Osteocyte (in vitro differentiated cells): ENCODE measurements around the gene DISP3. TPM values are rescaled to one million over a fixed set of nuclear protein-coding genes. Genes with fewer than 3 reads are reported as not detected.
"Not testable (repeated sequence)": the region's sequence is repeated elsewhere in the genome, so short reads cannot be mapped to it uniquely, and the experiment has no call there.

Experiments
- DNase-seq: peaks from one replicate; pipeline ENCODE4 v3.0.0; 2021; ENCODE audit warnings: mixed read lengths; ENCODE audit not compliant: unreplicated experiment; ENCODE audit errors: extremely low spot score
- H3K27ac Mint-ChIP-seq: one replicate; pipeline ENCODE4 v1.8.0; 2021; ENCODE audit warnings: mild to moderate bottlenecking, mixed read lengths; ENCODE audit not compliant: unreplicated experiment
- H3K27me3 Mint-ChIP-seq: one replicate; pipeline ENCODE4 v1.8.0; 2021; ENCODE audit warnings: mixed read lengths; ENCODE audit not compliant: unreplicated experiment
- H3K36me3 Mint-ChIP-seq: one replicate; pipeline ENCODE4 v1.8.0; 2021; ENCODE audit warnings: mixed read lengths; ENCODE audit not compliant: unreplicated experiment
- H3K4me1 Mint-ChIP-seq: one replicate; pipeline ENCODE4 v1.8.0; 2021; ENCODE audit warnings: mixed read lengths; ENCODE audit not compliant: unreplicated experiment
- H3K4me3 Mint-ChIP-seq: one replicate; pipeline ENCODE4 v1.8.0; 2021; ENCODE audit warnings: mild to moderate bottlenecking, moderate library complexity, mixed read lengths; ENCODE audit not compliant: unreplicated experiment
- H3K9me3 Mint-ChIP-seq: one replicate; pipeline ENCODE4 v1.8.0; 2021; ENCODE audit warnings: mixed read lengths; ENCODE audit not compliant: unreplicated experiment
- CTCF ChIP-seq: fragments of 200-600 bp; sonication (generic); IDR thresholded peaks from 2 replicates; pipeline ENCODE4 v1.5.0; 2021; ENCODE audit warnings: antibody characterized with exemption, mild to moderate bottlenecking, moderate library complexity
- total RNA-seq: library from RNA; stranded (reverse); gene quantifications from 2 replicates; pipeline ENCODE4 v1.2.1, GENCODE V29; 2021

The DISP3 gene
- total RNA-seq, 1 donor from 2014 or later = 0.43 TPM

GRCh38 chr1:11576109-11576875 lies 97.3 kb downstream of the DISP3 start:
- H3K4me3 Mint-ChIP-seq = no peak overlapping the region
- H3K27me3 Mint-ChIP-seq = no peaks in the 10 kb centered on the region
- H3K36me3 Mint-ChIP-seq = no peaks in the 10 kb centered on the region
- H3K9me3 Mint-ChIP-seq = no peaks in the 10 kb centered on the region
- no peak for DNase-seq
- H3K4me1 Mint-ChIP-seq = no peaks in the 10 kb centered on the region
- no peak for TF ChIP-seq CTCF
- no peak overlapping the region for H3K27ac Mint-ChIP-seq

GRCh38 chr1:11578004-11578403 lies 99.0 kb downstream of the DISP3 start:
- H3K4me3 Mint-ChIP-seq = no peak overlapping the region
- no peaks in the 10 kb centered on the region for H3K36me3 Mint-ChIP-seq
- DNase-seq = no peak
- no peaks in the 10 kb centered on the region for H3K4me1 Mint-ChIP-seq
- peaks cover 3% of the 10 kb centered on the region for H3K27me3 Mint-ChIP-seq
- no peaks in the 10 kb centered on the region for H3K9me3 Mint-ChIP-seq
- TF ChIP-seq CTCF = no peak
- no peak overlapping the region for H3K27ac Mint-ChIP-seq

GRCh38 chr1:11579506-11579905 lies 100.6 kb downstream of the DISP3 start:
- H3K27me3 Mint-ChIP-seq = peaks cover 5% of the 10 kb centered on the region
- TF ChIP-seq CTCF = no peak
- no peaks in the 10 kb centered on the region for H3K9me3 Mint-ChIP-seq
- no peaks in the 10 kb centered on the region for H3K36me3 Mint-ChIP-seq
- H3K4me1 Mint-ChIP-seq = no peaks in the 10 kb centered on the region
- DNase-seq = no peak
- H3K27ac Mint-ChIP-seq = no peak overlapping the region
- no peak overlapping the region for H3K4me3 Mint-ChIP-seq

GRCh38 chr1:11580049-11580448 lies 101.1 kb downstream of the DISP3 start:
- not testable (repeated sequence) for DNase-seq, H3K9me3 Mint-ChIP-seq, H3K4me1 Mint-ChIP-seq, H3K36me3 Mint-ChIP-seq, H3K4me3 Mint-ChIP-seq, H3K27me3 Mint-ChIP-seq, H3K27ac Mint-ChIP-seq

- no peaks in the 10 kb centered on the region for H3K4me1 Mint-ChIP-seq
- peaks cover 8% of the 10 kb centered on the region for H3K27me3 Mint-ChIP-seq
- no peaks in the 10 kb centered on the region for H3K36me3 Mint-ChIP-seq
- no peaks in the 10 kb centered on the region for H3K9me3 Mint-ChIP-seq
- no peak overlapping the region for H3K4me3 Mint-ChIP-seq
- no peak for TF ChIP-seq CTCF
- no peak for DNase-seq
- H3K27ac Mint-ChIP-seq = no peak overlapping the region
Measured at GRCh38 chr1:11581445-11581991, 102.6 kb downstream of the DISP3 start.
